H1 (cell line): ENCODE measurements around the gene MYBPC2. TPM values are rescaled to one million over a fixed set of nuclear protein-coding genes. Genes with fewer than 3 reads are reported as not detected.

ENCODE experiments used
- CTCF ChIA-PET: fragments of 300-600 bp; sonication (Branson Sonifier 250); formaldehyde crosslinking; loops from one replicate; lab custom pipeline; 2021; ENCODE audit not compliant: partially characterized antibody; lab: Charles Lee
- POLR2A ChIA-PET: fragments of 300-600 bp; sonication (Branson Sonifier 250); formaldehyde crosslinking; loops from one replicate; lab custom pipeline; 2021; ENCODE audit warnings: inconsistent platforms; ENCODE audit not compliant: partially characterized antibody; lab: Charles Lee
- DNase-seq, 2 experiments: peaks; one replicate each; pipeline versions ENCODE4 v3.0.0 to v3.0.0-alpha.2; 2010 to 2022; ENCODE audit warnings: low spot score in 2 of 2, low read depth in 1 of 2, mixed read lengths in 1 of 2
- FAIRE-seq: peaks from 2 replicates; lab custom pipeline; 2011; peaks lifted over from hg19 to GRCh38; lab: Jason Lieb, UNC
- H2AFZ ChIP-seq: 2 replicates; pipeline ENCODE4 v1.8.1; 2012; ENCODE audit warnings: low read length, inconsistent platforms
- H2AK5ac ChIP-seq: 2 replicates; pipeline ENCODE4 v1.6.1; 2013; ENCODE audit warnings: low read depth, low read length
- H2BK120ac ChIP-seq: replicated peaks from 2 replicates; pipeline ENCODE3; 2013; ENCODE audit warnings: low read depth, low read length, inconsistent platforms
- H2BK12ac ChIP-seq: 2 replicates; pipeline ENCODE4 v1.6.1; 2013; ENCODE audit warnings: low read depth, low read length
- H2BK15ac ChIP-seq: 2 replicates; pipeline ENCODE4 v1.6.1; 2013; ENCODE audit warnings: low read length
- H2BK20ac ChIP-seq: 2 replicates; pipeline ENCODE4 v1.6.1; 2013; ENCODE audit warnings: low read length
- H2BK5ac ChIP-seq: 2 replicates; pipeline ENCODE4 v1.6.1; 2013; ENCODE audit warnings: low read depth, low read length
- H3K14ac ChIP-seq: 2 replicates; pipeline ENCODE4 v1.6.1; 2013; ENCODE audit warnings: inconsistent platforms; ENCODE audit not compliant: insufficient read length
- H3K18ac ChIP-seq: 2 replicates; pipeline ENCODE4 v1.6.1; 2013; ENCODE audit warnings: low read length; ENCODE audit errors: extremely low read depth
- H3K23ac ChIP-seq: 2 replicates; pipeline ENCODE4 v1.6.1; 2013; ENCODE audit warnings: inconsistent platforms; ENCODE audit not compliant: insufficient read length
- H3K23me2 ChIP-seq: 2 replicates; pipeline ENCODE4 v1.6.1; 2013; ENCODE audit warnings: low read depth, low read length
- H3K27ac ChIP-seq: 2 replicates; pipeline ENCODE4 v1.6.1; 2011; ENCODE audit warnings: low read depth, low read length, inconsistent platforms
- H3K27me3 ChIP-seq, 4 experiments: replicated peaks in 1 of 4; 1 replicate in 1 of 4; 2 replicates in 3 of 4; pipeline versions ENCODE4 v1.6.1 to v1.8.1; 2011 to 2013; ENCODE audit warnings: low read length in 3 of 4, mild to moderate bottlenecking in 3 of 4, inconsistent platforms in 2 of 4, mixed read lengths in 2 of 4, moderate library complexity in 1 of 4; ENCODE audit not compliant: control insufficient read depth in 3 of 4, insufficient read depth in 3 of 4; ENCODE audit errors: extremely low read depth in 1 of 4
- H3K36me3 ChIP-seq, 4 experiments: 2 replicates each; pipeline versions ENCODE4 v1.6.1 to v1.8.1; 2011 to 2013; ENCODE audit warnings: mild to moderate bottlenecking in 4 of 4, low read length in 3 of 4, moderate library complexity in 2 of 4, control low read depth in 1 of 4, inconsistent platforms in 1 of 4; ENCODE audit not compliant: insufficient read depth in 4 of 4, control insufficient read depth in 2 of 4
- H3K4ac ChIP-seq: replicated peaks from 2 replicates; pipeline ENCODE3; 2013; ENCODE audit warnings: low read length, low read depth, mixed read lengths, inconsistent platforms; ENCODE audit not compliant: insufficient read length
- H3K4me1 ChIP-seq, 4 experiments: replicated peaks in 1 of 4; 1 replicate in 1 of 4; 2 replicates in 3 of 4; pipeline versions ENCODE4 v1.6.1 to v1.8.1; 2011 to 2013; ENCODE audit warnings: low read length in 3 of 4, inconsistent platforms in 2 of 4, mixed read lengths in 1 of 4; ENCODE audit not compliant: insufficient read depth in 4 of 4, control insufficient read depth in 3 of 4
- H3K4me2 ChIP-seq, 2 experiments: 2 replicates each; pipeline versions ENCODE4 v1.6.1 to v1.8.1; 2011 to 2013; ENCODE audit warnings: low read depth in 2 of 2, low read length in 2 of 2, control low read depth in 1 of 2, inconsistent platforms in 1 of 2, mild to moderate bottlenecking in 1 of 2; ENCODE audit not compliant: insufficient read depth in 1 of 2
- H3K4me3 ChIP-seq, 4 experiments: fragments of 200-600, 300-600 bp in 1 of 4; sonication (generic), shearing (Covaris generic), sonication (Bioruptor Twin) in 1 of 4; 2 replicates each; pipeline versions ENCODE4 v1.5.1 to v1.8.1; 2011 to 2016; ENCODE audit warnings: low read length in 4 of 4, low read depth in 3 of 4, control low read depth in 2 of 4, inconsistent platforms in 2 of 4, mild to moderate bottlenecking in 2 of 4, mixed read lengths in 1 of 4, moderate library complexity in 1 of 4; ENCODE audit not compliant: insufficient read depth in 2 of 4; ENCODE audit errors: extremely low read depth in 1 of 4
- H3K56ac ChIP-seq: replicated peaks from 2 replicates; pipeline ENCODE3; 2013; ENCODE audit warnings: low read depth, mild to moderate bottlenecking, mixed read lengths, low read length, inconsistent platforms; ENCODE audit not compliant: insufficient read length
- H3K79me1 ChIP-seq: 2 replicates; pipeline ENCODE4 v1.6.1; 2013; ENCODE audit warnings: low read depth, low read length, control low read depth
- H3K79me2 ChIP-seq, 2 experiments: 2 replicates each; pipeline versions ENCODE4 v1.6.1 to v1.8.1; 2012 to 2013; ENCODE audit warnings: low read length in 2 of 2, mild to moderate bottlenecking in 2 of 2, inconsistent platforms in 1 of 2; ENCODE audit not compliant: insufficient read depth in 2 of 2, control insufficient read depth in 1 of 2
- H3K9ac ChIP-seq, 4 experiments: replicated peaks in 1 of 4; 1 replicate in 1 of 4; 2 replicates in 3 of 4; pipeline versions ENCODE4 v1.6.1 to v1.8.1; 2011 to 2013; ENCODE audit warnings: low read depth in 3 of 4, low read length in 3 of 4, control low read depth in 2 of 4, mild to moderate bottlenecking in 2 of 4, moderate library complexity in 2 of 4, inconsistent platforms in 1 of 4; ENCODE audit errors: extremely low read depth in 1 of 4
- H3K9me3 ChIP-seq, 2 experiments: 2 replicates each; pipeline versions ENCODE4 v1.6.1 to v1.8.1; 2012 to 2013; ENCODE audit warnings: mild to moderate bottlenecking in 2 of 2, moderate library complexity in 2 of 2, control low read depth in 1 of 2, inconsistent platforms in 1 of 2, low read depth in 1 of 2, low read length in 1 of 2, mixed read lengths in 1 of 2; ENCODE audit not compliant: insufficient read depth in 2 of 2
- H4K20me1 ChIP-seq, 2 experiments: replicated peaks in 1 of 2; 2 replicates each; pipeline versions ENCODE3 to v1.8.1; 2011 to 2013; ENCODE audit warnings: inconsistent platforms in 2 of 2, low read length in 2 of 2, mild to moderate bottlenecking in 1 of 2; ENCODE audit not compliant: insufficient read depth in 2 of 2, control insufficient read depth in 1 of 2
- H4K5ac ChIP-seq: 2 replicates; pipeline ENCODE4 v1.6.1; 2013; ENCODE audit warnings: low read length, low read depth, mixed read lengths, inconsistent platforms; ENCODE audit not compliant: insufficient read length
- H4K8ac ChIP-seq: 2 replicates; pipeline ENCODE4 v1.8.0; 2013; ENCODE audit warnings: mild to moderate bottlenecking, moderate library complexity, low read length, inconsistent platforms; ENCODE audit not compliant: insufficient read depth; ENCODE audit errors: extremely low read depth
- H4K91ac ChIP-seq: replicated peaks from 2 replicates; pipeline ENCODE3; 2013; ENCODE audit warnings: low read length, mixed read lengths, inconsistent platforms; ENCODE audit not compliant: insufficient read length
- BACH1 ChIP-seq: IDR thresholded peaks from 2 replicates; pipeline ENCODE4 v1.6.1; 2012; ENCODE audit warnings: low read length, improper control_type of control experiment
- BCL11A ChIP-seq, 2 experiments: IDR thresholded peaks; one replicate each; pipeline ENCODE4 v1.6.1; 2011; ENCODE audit warnings: low read depth in 2 of 2, low read length in 2 of 2, mild to moderate bottlenecking in 2 of 2
- BRCA1 ChIP-seq: IDR thresholded peaks from 2 replicates; pipeline ENCODE4 v1.6.1; 2012; ENCODE audit warnings: low read depth, low read length, improper control_type of control experiment
- CEBPB ChIP-seq: IDR thresholded peaks from 2 replicates; pipeline ENCODE4 v1.6.1; 2012; ENCODE audit warnings: low read depth, low read length
- FOSL1 ChIP-seq: IDR thresholded peaks from 2 replicates; pipeline ENCODE4 v1.6.1; 2011; ENCODE audit warnings: mild to moderate bottlenecking, low read depth, low read length, moderate library complexity; ENCODE audit not compliant: insufficient read depth
- GABPA ChIP-seq: IDR thresholded peaks from 2 replicates; pipeline ENCODE4 v1.6.1; 2011; ENCODE audit warnings: mild to moderate bottlenecking, low read length, moderate library complexity, borderline replicate concordance; ENCODE audit not compliant: insufficient read depth
- KDM4A ChIP-seq: IDR thresholded peaks from one replicate; pipeline ENCODE4 v1.7.1; 2012; ENCODE audit warnings: low read depth, mild to moderate bottlenecking, moderate library complexity, low read length, inconsistent platforms; ENCODE audit not compliant: severe bottlenecking
- MAFK ChIP-seq: IDR thresholded peaks from 2 replicates; pipeline ENCODE4 v1.6.1; 2012; ENCODE audit warnings: low read depth, mild to moderate bottlenecking, improper control_type of control experiment, low read length
- POLR2AphosphoS5 ChIP-seq: IDR thresholded peaks from 2 replicates; pipeline ENCODE4 v1.6.1; 2011; ENCODE audit warnings: low read depth, low read length
- POU5F1 ChIP-seq: IDR thresholded peaks from 2 replicates; pipeline ENCODE4 v1.6.1; 2011; ENCODE audit warnings: low read depth, mild to moderate bottlenecking, low read length, moderate library complexity
- RBBP5 ChIP-seq: IDR thresholded peaks from 2 replicates; pipeline ENCODE4 v1.7.1; 2012; ENCODE audit warnings: low read depth, mild to moderate bottlenecking, inconsistent platforms, low read length, moderate library complexity, borderline replicate concordance
- RXRA ChIP-seq: IDR thresholded peaks from 2 replicates; pipeline ENCODE4 v1.6.1; 2011; ENCODE audit warnings: low read depth, mild to moderate bottlenecking, low read length, moderate library complexity; ENCODE audit not compliant: insufficient read depth
- SAP30 ChIP-seq: fragments of 300-600 bp; sonication (generic); IDR thresholded peaks from 2 replicates; pipeline ENCODE4 v1.7.1; 2012; ENCODE audit warnings: low read length, moderate library complexity, mild to moderate bottlenecking, inconsistent platforms; ENCODE audit not compliant: insufficient read depth, insufficient replicate concordance
- SP1 ChIP-seq: IDR thresholded peaks from 2 replicates; pipeline ENCODE4 v1.6.1; 2011; ENCODE audit warnings: low read depth, low read length
- SP4 ChIP-seq: IDR thresholded peaks from 2 replicates; pipeline ENCODE4 v1.6.1; 2012; ENCODE audit warnings: low read length, inconsistent platforms
- SRF ChIP-seq: IDR thresholded peaks from 2 replicates; pipeline ENCODE4 v1.6.1; 2011; ENCODE audit warnings: mild to moderate bottlenecking, low read depth, low read length, moderate library complexity
- WGBS, 2 experiments: shearing (Covaris generic) in 1 of 2; methylation state at CpG; one replicate each; pipeline versions ENCODE4 v1.1.6 to v1.1.7; 2013 to 2015; ENCODE audit warnings: low lambda C conversion rate in 2 of 2, mixed read lengths in 2 of 2, inconsistent platforms in 1 of 2, low coverage in 1 of 2, missing lambda C conversion rate in 1 of 2; ENCODE audit not compliant: insufficient replicate concordance in 2 of 2, insufficient coverage in 1 of 2, insufficient read length in 1 of 2; ENCODE audit errors: extremely low coverage in 1 of 2, missing lambda C conversion rate in 1 of 2; 5-methylcytosine and 5-hydroxymethylcytosine counted together
- polyA plus RNA-seq, 7 experiments: library from polyadenylated mRNA; depleted of rRNA in 3 of 7; stranded (reverse) in 5 of 7; unstranded in 2 of 7; fragments of >200 nt in 5 of 7; fragments of 200-250 nt in 2 of 7; gene quantifications; 1 replicate in 5 of 7; 2 replicates in 1 of 7; 4 replicates in 1 of 7; pipeline versions ENCODE4 v1.2.1 to v1.2.3, GENCODE V29; 2011 to 2013; ENCODE audit warnings: missing spikeins in 2 of 7, mixed read lengths in 2 of 7
- total RNA-seq: library from RNA; stranded (reverse); fragmentation: NEBNext Ultra II Directional; extraction: Animal tissue kit (Norgen Biotek cat#: 25700); gene quantifications from 2 replicates; pipeline ENCODE4 v1.2.1, GENCODE V29; 2021

The MYBPC2 gene
- total and polyA plus RNA-seq, 2 of the 8 experiments (the other 6 are each of a cell fraction or from before 2014, with no cell fraction given), result 1.8 to 3.1 TPM

DNA sequence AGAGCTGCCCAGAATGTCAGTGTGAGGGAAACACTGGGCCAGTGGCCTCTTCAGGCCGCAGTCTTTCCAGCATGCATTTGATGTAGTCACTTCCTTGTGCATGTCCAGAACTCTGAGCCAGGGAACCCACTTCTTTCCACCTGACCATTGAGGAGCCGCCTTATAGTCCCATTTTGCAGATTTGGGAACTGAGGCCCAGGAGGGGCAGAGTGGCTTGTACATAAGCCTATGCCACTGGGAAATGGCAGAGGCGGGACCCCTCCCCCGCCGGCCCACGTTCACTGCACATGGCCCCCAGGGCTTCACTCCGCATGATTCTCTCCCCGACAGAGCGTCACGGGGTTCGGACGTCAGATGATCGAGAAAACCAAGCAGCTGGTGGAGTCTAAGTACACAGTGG lies 19.6 kb upstream of the MYBPC2 start:
- H3K23me2 ChIP-seq, result no peaks in the 10 kb centered on the region
- H3K27me3 ChIP-seq, result no peaks in the 10 kb centered on the region
- H3K4me1 ChIP-seq, result peaks cover 0 to 6% (median 1%) of the 10 kb centered on the region in 4 experiments; a peak in 5 of 7 replicates
- 95% methylated on average over 13 of the region's 13 CpGs; no CpG with 5 or more reads in 1 of the 2 experiments for WGBS, 2 experiments
- H4K5ac ChIP-seq, result no peak overlapping the region
- H2BK20ac ChIP-seq, result no peak overlapping the region
- H3K4me3 ChIP-seq, result no peak overlapping the region
- no peak overlapping the region for H3K27ac ChIP-seq
- no peak overlapping the region for H3K23ac ChIP-seq
- no peak overlapping the region for H2AK5ac ChIP-seq
- no peak overlapping the region for H3K4ac ChIP-seq
- DNase-seq (no peak), FAIRE-seq (no peak)
- no peak overlapping the region for H4K91ac ChIP-seq
- ChIA-PET CTCF (interaction anchor here (1.2 to 1.3 kb wide), 2 partner anchors 23 to 50 kb away, joined by 3 to 5 read pairs; no protein-coding TSS in a partner anchor), POLR2A (interaction anchor here (1.3 kb wide), 1 partner anchor 29 kb away, joined by 4 read pairs; no protein-coding TSS in a partner anchor)
- no peak overlapping the region for H2BK15ac ChIP-seq
- H2BK12ac ChIP-seq, result no peak overlapping the region
- H2BK5ac ChIP-seq, result no peak overlapping the region
- no peak overlapping the region for H3K14ac ChIP-seq
- no peak overlapping the region for H2AFZ ChIP-seq
- H3K4me2 ChIP-seq, result no peak overlapping the region
- no peaks in the 10 kb centered on the region for H3K9me3 ChIP-seq
- no peak overlapping the region for H2BK120ac ChIP-seq
- peaks cover 0 to 11% of the 10 kb centered on the region in 2 experiments for H4K20me1 ChIP-seq
- H3K79me1 ChIP-seq, result no peaks in the 10 kb centered on the region
- H3K79me2 ChIP-seq, result no peaks in the 10 kb centered on the region
- H3K9ac ChIP-seq, result no peak overlapping the region
- H4K8ac ChIP-seq, result no peak overlapping the region
- TF ChIP-seq SRF, result no peak
- no peak for TF ChIP-seq GABPA
- TF ChIP-seq RBBP5, result no peak
- TF ChIP-seq BACH1, result no peak
- TF ChIP-seq KDM4A, result no peak
- TF ChIP-seq CEBPB, result no peak
- no peak for TF ChIP-seq BCL11A (IDR thresholded peaks at IDR 0.05; ENCODE audit: low read depth in 2 of 2, low read length in 2 of 2)
- no peak for TF ChIP-seq SP1
- no peak for TF ChIP-seq POU5F1
- no peak for TF ChIP-seq SP4
- TF ChIP-seq RXRA, result no peak
- no peak for TF ChIP-seq FOSL1
- TF ChIP-seq MAFK, result no peak
- no peak for TF ChIP-seq POLR2AphosphoS5
- TF ChIP-seq SAP30, result no peak
- TF ChIP-seq BRCA1, result no peak
- H3K18ac ChIP-seq, result no peak overlapping the region
- no peak overlapping the region for H3K56ac ChIP-seq
- peaks cover 15 to 26% (median 16%) of the 10 kb centered on the region in 4 experiments; a peak in 7 of 8 replicates for H3K36me3 ChIP-seq
